Endothelial cell of umbilical vein (primary cell): Measurements from ENCODE around the gene NUDT22. TPM values are rescaled to one million over a fixed set of nuclear protein-coding genes. Genes with fewer than 3 reads are reported as not detected.

Experiments used
- BruUV-seq: library from RNA; stranded (reverse); fragments of 400-500 nt; replicated peaks from 2 replicates; lab custom pipeline; 2021; lab: Mats Ljungman, UMichigan
- CTCF ChIA-PET: fragments of 300-600, 350-600 bp; sonication (Branson Sonifier 250); formaldehyde crosslinking; loops from one replicate; lab custom pipeline; 2021; ENCODE audit warnings: antibody characterized with exemption, inconsistent platforms; lab: Charles Lee
- POLR2A ChIA-PET: fragments of 300-600, 350-600 bp; sonication (Branson Sonifier 250); formaldehyde crosslinking; loops from one replicate; lab custom pipeline; 2021; ENCODE audit warnings: antibody characterized with exemption, inconsistent platforms; lab: Charles Lee
- DNase-seq: peaks from one replicate; pipeline ENCODE4 v3.0.0-alpha.2; 2011; ENCODE audit warnings: low read depth, low spot score
- FAIRE-seq: peaks from 2 replicates; lab custom pipeline; 2011; peaks lifted over from hg19 to GRCh38; lab: Jason Lieb, UNC
- H2AFZ ChIP-seq: 2 replicates; pipeline ENCODE4 v1.6.0; 2012; ENCODE audit warnings: low read depth, low read length, control low read depth, inconsistent platforms
- H3K27ac ChIP-seq: 2 replicates; pipeline ENCODE4 v1.5.1; 2011; ENCODE audit warnings: low read depth, mild to moderate bottlenecking, control low read depth, low read length, moderate library complexity; ENCODE audit not compliant: insufficient read depth
- H3K27me3 ChIP-seq, 2 experiments: 2 replicates each; pipeline versions ENCODE4 v1.6.0 to v1.6.1; 2011; ENCODE audit warnings: low read length in 2 of 2, mixed read lengths in 1 of 2; ENCODE audit not compliant: control insufficient read depth in 2 of 2, insufficient read depth in 2 of 2
- H3K36me3 ChIP-seq, 2 experiments: 2 replicates in 1 of 2; 3 replicates in 1 of 2; pipeline ENCODE4 v1.5.1; 2011; ENCODE audit warnings: low read length in 2 of 2, mild to moderate bottlenecking in 1 of 2, moderate library complexity in 1 of 2; ENCODE audit not compliant: control insufficient read depth in 2 of 2, insufficient read depth in 2 of 2; ENCODE audit errors: extremely low read depth in 1 of 2
- H3K4me1 ChIP-seq: 3 replicates; pipeline ENCODE4 v1.5.1; 2011; ENCODE audit warnings: mild to moderate bottlenecking, low read length; ENCODE audit not compliant: control insufficient read depth, insufficient read depth; ENCODE audit errors: extremely low read depth
- H3K4me2 ChIP-seq: 2 replicates; pipeline ENCODE4 v1.6.1; 2011; ENCODE audit warnings: low read length, control low read depth, mixed read lengths; ENCODE audit not compliant: insufficient read depth
- H3K4me3 ChIP-seq, 3 experiments: fragments of 200-600 bp in 1 of 3; sonication (generic), shearing (Covaris generic) in 1 of 3; replicated peaks in 1 of 3; 2 replicates each; pipeline ENCODE4 v1.5.1; 2011 to 2016; ENCODE audit warnings: control low read depth in 3 of 3, low read length in 3 of 3, mild to moderate bottlenecking in 2 of 3, inconsistent platforms in 1 of 3, low read depth in 1 of 3, moderate library complexity in 1 of 3; ENCODE audit not compliant: insufficient read depth in 1 of 3
- H3K79me2 ChIP-seq: 2 replicates; pipeline ENCODE4 v1.6.0; 2012; ENCODE audit warnings: low read length, inconsistent platforms; ENCODE audit not compliant: control insufficient read depth, insufficient read depth
- H3K9ac ChIP-seq: replicated peaks from 2 replicates; pipeline ENCODE3; 2011; ENCODE audit warnings: low read length, control low read depth; ENCODE audit not compliant: insufficient read depth; ENCODE audit errors: extremely low read depth
- H3K9me1 ChIP-seq: replicated peaks from 3 replicates; pipeline ENCODE4 v1.6.0; 2011; ENCODE audit warnings: mild to moderate bottlenecking, low read length; ENCODE audit not compliant: control insufficient read depth, insufficient read depth; ENCODE audit errors: extremely low read depth
- H3K9me3 ChIP-seq: replicated peaks from 2 replicates; pipeline ENCODE4 v1.5.1; 2012; ENCODE audit warnings: low read length, inconsistent platforms; ENCODE audit not compliant: control insufficient read depth, insufficient read depth
- H4K20me1 ChIP-seq: replicated peaks from 2 replicates; pipeline ENCODE3; 2011; ENCODE audit warnings: mild to moderate bottlenecking, low read length; ENCODE audit not compliant: control insufficient read depth, insufficient read depth; ENCODE audit errors: extremely low read depth
- EZH2 ChIP-seq: IDR thresholded peaks from 2 replicates; pipeline ENCODE4 v1.6.1; 2012; ENCODE audit warnings: borderline replicate concordance, low read depth, mild to moderate bottlenecking, moderate library complexity, low read length, inconsistent platforms; ENCODE audit not compliant: severe bottlenecking
- FOS ChIP-seq: IDR thresholded peaks from 2 replicates; pipeline ENCODE4 v1.6.1; 2011; ENCODE audit warnings: mild to moderate bottlenecking, low read length, moderate library complexity, borderline replicate concordance; ENCODE audit not compliant: insufficient read depth
- GATA2 ChIP-seq: IDR thresholded peaks from 2 replicates; pipeline ENCODE4 v1.7.0; 2011; ENCODE audit warnings: low read depth, mild to moderate bottlenecking, moderate library complexity, mixed read lengths, low read length; ENCODE audit not compliant: insufficient read length, insufficient read depth
- JUN ChIP-seq: IDR thresholded peaks from 2 replicates; pipeline ENCODE4 v1.6.1; 2011; ENCODE audit warnings: borderline replicate concordance, low read depth; ENCODE audit not compliant: insufficient read length, insufficient read depth
- MYC ChIP-seq: IDR thresholded peaks from one replicate; pipeline ENCODE4 v1.6.1; 2011; ENCODE audit warnings: mild to moderate bottlenecking, low read depth, low read length
- POLR2A ChIP-seq: IDR thresholded peaks from 2 replicates; pipeline ENCODE4 v1.6.1; 2012; ENCODE audit warnings: low read depth, mild to moderate bottlenecking, control low read depth, low read length
- POLR2AphosphoS5 ChIP-seq: IDR thresholded peaks from 2 replicates; pipeline ENCODE4 v1.6.1; 2012; ENCODE audit warnings: low read depth, mild to moderate bottlenecking, control low read depth, low read length, moderate library complexity; ENCODE audit not compliant: insufficient read depth
- dilution Hi-C: fragments of 300-500 bp; cut with MboI; formaldehyde crosslinking; loops from one replicate; pipeline ENCODE4 v1.15.0; 2019; ENCODE audit warnings: low sequenced_read_pairs; ENCODE audit not compliant: extremely low pct_ligation_motif_present
- intact Hi-C: fragments of 100-400 bp; cut with micrococcal nuclease; formaldehyde crosslinking; loops from one replicate; pipeline ENCODE4 v1.10.0; 2022
- polyA plus RNA-seq, 4 experiments: library from polyadenylated mRNA; depleted of rRNA in 3 of 4; stranded (reverse) in 3 of 4; unstranded in 1 of 4; fragments of >200 nt; gene quantifications; 2 replicates each; pipeline versions ENCODE4 v1.2.1 to v1.2.3, GENCODE V29; 2011 to 2012; ENCODE audit warnings: missing spikeins in 1 of 4
- total RNA-seq: library from RNA; stranded (reverse); gene quantifications from 2 replicates; pipeline ENCODE4 v1.2.3, GENCODE V29; 2021
- TF ChIP-seq, protein P1 (sequence below): IDR thresholded peaks from 2 replicates; pipeline ENCODE4 v1.6.1; 2011; ENCODE audit not compliant: insufficient read depth, insufficient read length
- TF ChIP-seq, protein P2 (sequence below), 2 donors: IDR thresholded peaks; 1 replicate in 1 of 2; 2 replicates in 1 of 2; pipeline ENCODE4 v1.5.1; 2011; ENCODE audit warnings: low read length in 2 of 2, mild to moderate bottlenecking in 2 of 2, moderate library complexity in 2 of 2, control low read depth in 1 of 2, inconsistent platforms in 1 of 2, low read depth in 1 of 2; ENCODE audit not compliant: insufficient read depth in 1 of 2; ENCODE audit errors: extremely low read depth in 1 of 2

The NUDT22 gene
- total and polyA plus RNA-seq, 2 donors (not counting 3 experiments of a cell fraction or from before 2014, with no cell fraction given) = 37.8 to 54.8 TPM

DNA sequence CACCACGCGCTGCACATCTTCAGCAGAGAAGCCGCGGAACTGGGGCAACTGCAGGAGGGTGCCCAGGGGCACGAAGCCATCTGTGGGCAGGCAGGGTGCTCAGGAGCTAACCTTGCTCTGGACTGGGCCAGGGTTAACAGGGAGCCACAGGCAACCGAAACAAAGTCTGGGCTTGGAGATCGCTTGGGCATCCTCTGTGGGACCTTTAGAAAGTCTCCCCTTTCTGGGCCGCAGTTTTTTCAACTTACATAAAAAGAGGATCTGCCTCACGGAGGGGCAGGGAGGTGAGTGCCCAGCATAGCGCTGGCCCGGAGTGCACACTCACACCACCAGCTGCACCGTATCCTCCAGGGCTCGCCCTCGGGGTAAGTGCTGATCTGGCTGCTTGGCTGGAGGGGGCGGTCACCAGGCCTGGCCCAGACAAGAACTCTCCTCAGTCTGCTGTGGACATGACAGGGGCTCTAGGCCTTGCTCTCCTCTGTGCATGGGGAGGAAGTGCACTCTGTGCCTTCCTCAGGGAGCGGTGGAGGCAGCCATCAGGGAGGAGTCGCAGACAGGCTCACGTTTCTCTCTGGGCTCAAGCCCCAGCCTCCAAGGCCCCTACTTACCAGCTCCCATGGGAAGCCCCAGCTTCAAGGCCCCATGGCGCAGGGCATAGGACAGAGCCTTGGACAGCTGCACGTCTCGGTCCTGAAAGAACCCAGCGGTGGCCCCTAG lies 1.0 kb upstream of the NUDT22 start:
- no peak overlapping the region for H3K9ac ChIP-seq

More for the DNA sequence above, 1.0 kb upstream of the NUDT22 start:
- no peak for DNase-seq
- peaks cover 13% of the 10 kb centered on the region for H3K4me1 ChIP-seq
- no peaks in the 10 kb centered on the region for H4K20me1 ChIP-seq
- POLR2A ChIA-PET = no interaction called here
- H3K27me3 ChIP-seq = no peaks in the 10 kb centered on the region
- intact Hi-C loops (no loop called here), dilution Hi-C loops (no loop called here)
- BruUV-seq = no TSS peak
- peak overlapping the region; percentile 55 for H3K27ac ChIP-seq
- peaks cover 8% of the 10 kb centered on the region for H3K79me2 ChIP-seq
- H3K4me2 ChIP-seq = peak overlapping the region; percentile 73
- H2AFZ ChIP-seq = no peak overlapping the region
- CTCF ChIA-PET = interaction anchor here (1.5 to 3.2 kb wide), 3 partner anchors 19 to 76 kb away, joined by 4 to 35 read pairs (median 5); partner anchors contain the start of gene FERMT3
- no peaks in the 10 kb centered on the region for H3K9me3 ChIP-seq
- TF ChIP-seq, protein P1, sequence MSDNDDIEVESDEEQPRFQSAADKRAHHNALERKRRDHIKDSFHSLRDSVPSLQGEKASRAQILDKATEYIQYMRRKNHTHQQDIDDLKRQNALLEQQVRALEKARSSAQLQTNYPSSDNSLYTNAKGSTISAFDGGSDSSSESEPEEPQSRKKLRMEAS = no peak
- no peak for TF ChIP-seq EZH2
- TF ChIP-seq, protein P2, sequence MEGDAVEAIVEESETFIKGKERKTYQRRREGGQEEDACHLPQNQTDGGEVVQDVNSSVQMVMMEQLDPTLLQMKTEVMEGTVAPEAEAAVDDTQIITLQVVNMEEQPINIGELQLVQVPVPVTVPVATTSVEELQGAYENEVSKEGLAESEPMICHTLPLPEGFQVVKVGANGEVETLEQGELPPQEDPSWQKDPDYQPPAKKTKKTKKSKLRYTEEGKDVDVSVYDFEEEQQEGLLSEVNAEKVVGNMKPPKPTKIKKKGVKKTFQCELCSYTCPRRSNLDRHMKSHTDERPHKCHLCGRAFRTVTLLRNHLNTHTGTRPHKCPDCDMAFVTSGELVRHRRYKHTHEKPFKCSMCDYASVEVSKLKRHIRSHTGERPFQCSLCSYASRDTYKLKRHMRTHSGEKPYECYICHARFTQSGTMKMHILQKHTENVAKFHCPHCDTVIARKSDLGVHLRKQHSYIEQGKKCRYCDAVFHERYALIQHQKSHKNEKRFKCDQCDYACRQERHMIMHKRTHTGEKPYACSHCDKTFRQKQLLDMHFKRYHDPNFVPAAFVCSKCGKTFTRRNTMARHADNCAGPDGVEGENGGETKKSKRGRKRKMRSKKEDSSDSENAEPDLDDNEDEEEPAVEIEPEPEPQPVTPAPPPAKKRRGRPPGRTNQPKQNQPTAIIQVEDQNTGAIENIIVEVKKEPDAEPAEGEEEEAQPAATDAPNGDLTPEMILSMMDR (IDR thresholded peaks at IDR 0.05; ENCODE audit: extremely low read depth in 1 of 2, insufficient read depth in 1 of 2, low read depth in 1 of 2, low read length in 2 of 2) = no peak
- no peak for TF ChIP-seq POLR2AphosphoS5
- no peak for TF ChIP-seq FOS
- no peak for TF ChIP-seq MYC
- no peak for TF ChIP-seq GATA2
- TF ChIP-seq POLR2A = no peak
- no peak for TF ChIP-seq JUN
- H3K36me3 ChIP-seq = peaks cover 0 to 6% of the 10 kb centered on the region in 2 experiments
- no peak for FAIRE-seq
- H3K9me1 ChIP-seq = no peaks in the 10 kb centered on the region
- peak overlapping the region; percentile 62 to 70 (median 66) for H3K4me3 ChIP-seq
